Measurements from ENCODE around the gene TRAF3IP3.

DNA sequence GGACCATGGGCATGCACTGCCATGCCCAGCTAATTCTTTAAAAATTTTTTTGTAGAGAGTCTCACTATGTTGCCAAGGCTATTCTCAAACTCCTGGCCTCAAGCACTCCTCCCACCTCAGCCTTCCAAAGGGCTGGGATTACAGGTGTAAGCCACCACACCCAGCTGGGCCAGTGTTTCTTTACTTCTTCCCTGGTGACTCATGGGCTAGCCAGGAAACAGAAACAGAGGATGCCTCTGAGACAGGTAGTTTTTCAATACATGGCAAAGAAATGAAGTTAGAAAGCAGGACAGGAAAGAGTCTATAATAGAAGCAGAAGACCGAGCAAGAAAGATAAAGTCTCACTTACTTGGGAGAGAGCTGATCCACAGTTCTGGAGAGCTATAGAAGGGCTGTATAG lies 36.1 kb downstream of the TRAF3IP3 start:
- TF ChIP-seq, protein P1, sequence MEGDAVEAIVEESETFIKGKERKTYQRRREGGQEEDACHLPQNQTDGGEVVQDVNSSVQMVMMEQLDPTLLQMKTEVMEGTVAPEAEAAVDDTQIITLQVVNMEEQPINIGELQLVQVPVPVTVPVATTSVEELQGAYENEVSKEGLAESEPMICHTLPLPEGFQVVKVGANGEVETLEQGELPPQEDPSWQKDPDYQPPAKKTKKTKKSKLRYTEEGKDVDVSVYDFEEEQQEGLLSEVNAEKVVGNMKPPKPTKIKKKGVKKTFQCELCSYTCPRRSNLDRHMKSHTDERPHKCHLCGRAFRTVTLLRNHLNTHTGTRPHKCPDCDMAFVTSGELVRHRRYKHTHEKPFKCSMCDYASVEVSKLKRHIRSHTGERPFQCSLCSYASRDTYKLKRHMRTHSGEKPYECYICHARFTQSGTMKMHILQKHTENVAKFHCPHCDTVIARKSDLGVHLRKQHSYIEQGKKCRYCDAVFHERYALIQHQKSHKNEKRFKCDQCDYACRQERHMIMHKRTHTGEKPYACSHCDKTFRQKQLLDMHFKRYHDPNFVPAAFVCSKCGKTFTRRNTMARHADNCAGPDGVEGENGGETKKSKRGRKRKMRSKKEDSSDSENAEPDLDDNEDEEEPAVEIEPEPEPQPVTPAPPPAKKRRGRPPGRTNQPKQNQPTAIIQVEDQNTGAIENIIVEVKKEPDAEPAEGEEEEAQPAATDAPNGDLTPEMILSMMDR (IDR thresholded peaks at IDR 0.05), result no peak
- TF ChIP-seq NFIC (IDR thresholded peaks at IDR 0.05; ENCODE audit: borderline replicate concordance), result no peak
- no peak for TF ChIP-seq YY1 (IDR thresholded peaks at IDR 0.05; ENCODE audit: low read depth)
- no peak for TF ChIP-seq CHD2 (IDR thresholded peaks at IDR 0.05; ENCODE audit: low read length, partially characterized antibody)
- no peak for TF ChIP-seq EP300 (IDR thresholded peaks at IDR 0.05; ENCODE audit: borderline replicate concordance in 1 of 2, low read depth in 1 of 2, low read length in 1 of 2)
- no peak for TF ChIP-seq POLR2AphosphoS5 (IDR thresholded peaks at IDR 0.05; ENCODE audit: low read depth, low read length)
- no peak for TF ChIP-seq RCOR1 (IDR thresholded peaks at IDR 0.05; ENCODE audit: low read length)
- no peak for TF ChIP-seq GABPA (IDR thresholded peaks at IDR 0.05; ENCODE audit: low read depth)
- TF ChIP-seq, protein P2, sequence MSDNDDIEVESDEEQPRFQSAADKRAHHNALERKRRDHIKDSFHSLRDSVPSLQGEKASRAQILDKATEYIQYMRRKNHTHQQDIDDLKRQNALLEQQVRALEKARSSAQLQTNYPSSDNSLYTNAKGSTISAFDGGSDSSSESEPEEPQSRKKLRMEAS (IDR thresholded peaks at IDR 0.05; ENCODE audit: low read depth), result no peak
- TF ChIP-seq, protein P3, sequence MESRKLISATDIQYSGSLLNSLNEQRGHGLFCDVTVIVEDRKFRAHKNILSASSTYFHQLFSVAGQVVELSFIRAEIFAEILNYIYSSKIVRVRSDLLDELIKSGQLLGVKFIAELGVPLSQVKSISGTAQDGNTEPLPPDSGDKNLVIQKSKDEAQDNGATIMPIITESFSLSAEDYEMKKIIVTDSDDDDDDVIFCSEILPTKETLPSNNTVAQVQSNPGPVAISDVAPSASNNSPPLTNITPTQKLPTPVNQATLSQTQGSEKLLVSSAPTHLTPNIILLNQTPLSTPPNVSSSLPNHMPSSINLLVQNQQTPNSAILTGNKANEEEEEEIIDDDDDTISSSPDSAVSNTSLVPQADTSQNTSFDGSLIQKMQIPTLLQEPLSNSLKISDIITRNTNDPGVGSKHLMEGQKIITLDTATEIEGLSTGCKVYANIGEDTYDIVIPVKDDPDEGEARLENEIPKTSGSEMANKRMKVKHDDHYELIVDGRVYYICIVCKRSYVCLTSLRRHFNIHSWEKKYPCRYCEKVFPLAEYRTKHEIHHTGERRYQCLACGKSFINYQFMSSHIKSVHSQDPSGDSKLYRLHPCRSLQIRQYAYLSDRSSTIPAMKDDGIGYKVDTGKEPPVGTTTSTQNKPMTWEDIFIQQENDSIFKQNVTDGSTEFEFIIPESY (IDR thresholded peaks at IDR 0.05; ENCODE audit: borderline replicate concordance, low read depth), result no peak
- TF ChIP-seq SIN3A (IDR thresholded peaks at IDR 0.05; ENCODE audit: borderline replicate concordance, low read depth, low read length), result no peak
- no peak for TF ChIP-seq EZH2phosphoT487 (IDR thresholded peaks at IDR 0.05; ENCODE audit: borderline replicate concordance, low read depth)

Measured in SK-N-SH (cell line).